Measurements from ENCODE around the gene RICTOR.
A peak's percentile ranks its signal among the peaks of the same experiment; 100 is the strongest.

RICTOR gene

DNA sequence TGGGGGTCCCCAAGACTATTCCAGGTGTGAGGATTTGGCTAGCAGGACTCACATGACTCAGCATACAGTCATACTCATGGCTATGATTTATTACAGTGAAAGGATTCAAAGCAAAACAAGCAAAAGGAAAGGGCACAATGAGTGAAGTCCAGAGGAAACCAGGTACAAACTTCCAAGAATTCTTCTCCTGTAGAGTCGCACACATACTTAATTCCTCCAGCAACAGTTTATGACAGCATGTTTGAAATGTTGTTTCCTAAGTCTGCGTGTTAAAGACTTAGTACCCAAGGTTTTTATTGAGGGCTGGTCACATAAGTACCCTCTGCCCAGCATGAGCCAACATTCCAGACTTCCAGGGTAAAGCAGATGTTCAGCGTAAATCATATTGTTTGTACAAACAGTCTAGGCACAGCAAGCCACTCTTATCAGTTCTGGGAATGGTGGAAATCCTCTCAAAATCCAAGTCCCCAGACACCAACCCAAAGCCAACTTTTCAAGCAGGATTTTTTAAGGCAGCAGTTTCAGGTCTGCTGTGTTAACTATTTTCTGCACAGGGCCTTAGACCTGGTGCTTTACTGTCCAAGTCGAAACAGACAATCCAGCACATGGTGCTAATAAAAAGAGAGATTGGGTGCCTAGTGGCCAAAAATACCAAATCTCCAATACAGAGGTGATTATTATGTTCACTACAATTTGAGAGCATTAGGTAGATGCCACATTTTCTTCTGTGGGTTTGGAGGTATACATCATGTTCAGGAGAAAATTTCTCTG, 18.6 kb upstream of the RICTOR start (continued):
- TF ChIP-seq ZNF335 (tag by site-specific recombination; conservative IDR thresholded peaks at IDR 0.05) (peak; percentile 64), ZSCAN23 (tag by site-specific recombination; IDR thresholded peaks at IDR 0.05) (no peak), PRDM1 (tag by site-specific recombination; IDR thresholded peaks at IDR 0.05) (0 out of 2 replicates have a peak, but pooled peaks have one; percentile 35), ZFP69B (tag by site-specific recombination; IDR thresholded peaks at IDR 0.05) (no peak), ZNF366 (tag by site-specific recombination; conservative IDR thresholded peaks at IDR 0.05) (0 out of 2 replicates have a peak, but pooled peaks have one; percentile 16), SP7 (tag by site-specific recombination; IDR thresholded peaks at IDR 0.05) (0 out of 2 replicates have a peak, but pooled peaks have one; percentile 22), ZNF202 (tag by site-specific recombination; IDR thresholded peaks at IDR 0.05; ENCODE audit: borderline replicate concordance) (no peak), ZBTB8A (tag by site-specific recombination; IDR thresholded peaks at IDR 0.05) (peak; percentile 32; the same call in 1 of the 2 replicates), ZNF433 (tag by site-specific recombination; IDR thresholded peaks at IDR 0.05; ENCODE audit: low read depth) (no peak), ZSCAN16 (tag by site-specific recombination; IDR thresholded peaks at IDR 0.05) (no peak), ZEB2 (tag by site-specific recombination; IDR thresholded peaks at IDR 0.05) (0 out of 2 replicates have a peak, but pooled peaks have one; percentile 14), FEZF1 (tag by site-specific recombination; IDR thresholded peaks at IDR 0.05) (peak; percentile 50; the same call in 1 of the 2 replicates)
- TF ChIP-seq, protein P1, sequence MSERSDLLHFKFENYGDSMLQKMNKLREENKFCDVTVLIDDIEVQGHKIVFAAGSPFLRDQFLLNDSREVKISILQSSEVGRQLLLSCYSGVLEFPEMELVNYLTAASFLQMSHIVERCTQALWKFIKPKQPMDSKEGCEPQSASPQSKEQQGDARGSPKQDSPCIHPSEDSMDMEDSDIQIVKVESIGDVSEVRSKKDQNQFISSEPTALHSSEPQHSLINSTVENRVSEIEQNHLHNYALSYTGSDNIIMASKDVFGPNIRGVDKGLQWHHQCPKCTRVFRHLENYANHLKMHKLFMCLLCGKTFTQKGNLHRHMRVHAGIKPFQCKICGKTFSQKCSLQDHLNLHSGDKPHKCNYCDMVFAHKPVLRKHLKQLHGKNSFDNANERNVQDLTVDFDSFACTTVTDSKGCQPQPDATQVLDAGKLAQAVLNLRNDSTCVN (tag by site-specific recombination; optimal IDR thresholded peaks at IDR 0.05) = no peak
- TF ChIP-seq, protein P2, sequence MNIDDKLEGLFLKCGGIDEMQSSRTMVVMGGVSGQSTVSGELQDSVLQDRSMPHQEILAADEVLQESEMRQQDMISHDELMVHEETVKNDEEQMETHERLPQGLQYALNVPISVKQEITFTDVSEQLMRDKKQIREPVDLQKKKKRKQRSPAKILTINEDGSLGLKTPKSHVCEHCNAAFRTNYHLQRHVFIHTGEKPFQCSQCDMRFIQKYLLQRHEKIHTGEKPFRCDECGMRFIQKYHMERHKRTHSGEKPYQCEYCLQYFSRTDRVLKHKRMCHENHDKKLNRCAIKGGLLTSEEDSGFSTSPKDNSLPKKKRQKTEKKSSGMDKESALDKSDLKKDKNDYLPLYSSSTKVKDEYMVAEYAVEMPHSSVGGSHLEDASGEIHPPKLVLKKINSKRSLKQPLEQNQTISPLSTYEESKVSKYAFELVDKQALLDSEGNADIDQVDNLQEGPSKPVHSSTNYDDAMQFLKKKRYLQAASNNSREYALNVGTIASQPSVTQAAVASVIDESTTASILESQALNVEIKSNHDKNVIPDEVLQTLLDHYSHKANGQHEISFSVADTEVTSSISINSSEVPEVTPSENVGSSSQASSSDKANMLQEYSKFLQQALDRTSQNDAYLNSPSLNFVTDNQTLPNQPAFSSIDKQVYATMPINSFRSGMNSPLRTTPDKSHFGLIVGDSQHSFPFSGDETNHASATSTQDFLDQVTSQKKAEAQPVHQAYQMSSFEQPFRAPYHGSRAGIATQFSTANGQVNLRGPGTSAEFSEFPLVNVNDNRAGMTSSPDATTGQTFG (tag by site-specific recombination; IDR thresholded peaks at IDR 0.05; ENCODE audit: borderline replicate concordance) = no peak
- TF ChIP-seq, protein P3, sequence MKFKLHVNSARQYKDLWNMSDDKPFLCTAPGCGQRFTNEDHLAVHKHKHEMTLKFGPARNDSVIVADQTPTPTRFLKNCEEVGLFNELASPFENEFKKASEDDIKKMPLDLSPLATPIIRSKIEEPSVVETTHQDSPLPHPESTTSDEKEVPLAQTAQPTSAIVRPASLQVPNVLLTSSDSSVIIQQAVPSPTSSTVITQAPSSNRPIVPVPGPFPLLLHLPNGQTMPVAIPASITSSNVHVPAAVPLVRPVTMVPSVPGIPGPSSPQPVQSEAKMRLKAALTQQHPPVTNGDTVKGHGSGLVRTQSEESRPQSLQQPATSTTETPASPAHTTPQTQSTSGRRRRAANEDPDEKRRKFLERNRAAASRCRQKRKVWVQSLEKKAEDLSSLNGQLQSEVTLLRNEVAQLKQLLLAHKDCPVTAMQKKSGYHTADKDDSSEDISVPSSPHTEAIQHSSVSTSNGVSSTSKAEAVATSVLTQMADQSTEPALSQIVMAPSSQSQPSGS (tag by site-specific recombination; IDR thresholded peaks at IDR 0.05; ENCODE audit: low read depth) = no peak

DNA sequence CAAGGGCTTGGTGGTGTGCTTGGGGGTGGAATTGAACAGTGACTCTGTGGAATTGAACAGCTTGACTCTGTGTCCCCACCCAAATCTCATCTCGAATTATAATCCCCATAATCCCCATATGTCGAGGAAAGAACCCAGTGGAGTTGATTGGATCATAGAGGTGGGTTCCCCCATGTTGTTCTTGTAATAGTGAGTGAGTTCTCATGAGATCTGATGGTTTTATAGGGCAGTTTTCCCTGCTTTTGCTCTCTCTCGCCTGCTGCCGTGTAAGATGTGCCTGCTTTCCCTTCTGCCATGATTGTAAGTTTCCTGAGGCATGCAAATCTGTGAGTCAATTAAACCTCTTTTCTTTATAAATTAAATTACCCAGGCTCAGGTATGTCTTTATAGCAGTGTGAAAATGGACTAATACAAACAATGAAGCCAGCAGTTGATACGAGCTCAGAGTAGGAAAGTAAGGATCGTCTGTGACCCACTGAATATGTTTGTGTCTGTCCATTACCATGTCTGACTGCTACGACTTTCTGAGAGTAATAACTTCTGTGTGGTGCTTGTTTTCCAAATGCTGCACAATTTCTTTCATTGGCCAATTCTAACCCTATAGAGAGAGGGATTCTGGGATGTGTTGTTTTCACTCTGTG, 17.9 kb upstream of the RICTOR start:
- CTCF ChIA-PET = interaction anchor here (4.1 kb wide), 1 partner anchor 12 kb away, joined by 46 read pairs; no protein-coding TSS in a partner anchor
- POLR2A ChIA-PET = no interaction called here

More for the DNA sequence above, 17.9 kb upstream of the RICTOR start:
- no peaks in the 10 kb centered on the region for H3K9me3 ChIP-seq (ENCODE audit: control insufficient read depth, insufficient read depth, low read depth, low read length)
- no peaks in the 10 kb centered on the region for H3K36me3 ChIP-seq (ENCODE audit: control insufficient read depth in 2 of 2, insufficient read depth in 1 of 2, low read length in 2 of 2)
- TF ChIP-seq ZNF624 (tag by site-specific recombination; IDR thresholded peaks at IDR 0.05) (0 out of 2 replicates have a peak, but pooled peaks have one; percentile 8), IKZF3 (tag by site-specific recombination; IDR thresholded peaks at IDR 0.05) (no peak), SETDB1 (IDR thresholded peaks at IDR 0.05; ENCODE audit: insufficient read length, low read length) (peak; percentile 61), ZNF596 (tag by site-specific recombination; IDR thresholded peaks at IDR 0.05) (no peak), ZNF768 (tag by site-specific recombination; IDR thresholded peaks at IDR 0.05) (no peak), MZF1 (tag by site-specific recombination; IDR thresholded peaks at IDR 0.05; ENCODE audit: borderline replicate concordance) (peak; percentile 81), GLIS1 (tag by site-specific recombination; IDR thresholded peaks at IDR 0.05) (no peak)
- TF ChIP-seq, protein P4, sequence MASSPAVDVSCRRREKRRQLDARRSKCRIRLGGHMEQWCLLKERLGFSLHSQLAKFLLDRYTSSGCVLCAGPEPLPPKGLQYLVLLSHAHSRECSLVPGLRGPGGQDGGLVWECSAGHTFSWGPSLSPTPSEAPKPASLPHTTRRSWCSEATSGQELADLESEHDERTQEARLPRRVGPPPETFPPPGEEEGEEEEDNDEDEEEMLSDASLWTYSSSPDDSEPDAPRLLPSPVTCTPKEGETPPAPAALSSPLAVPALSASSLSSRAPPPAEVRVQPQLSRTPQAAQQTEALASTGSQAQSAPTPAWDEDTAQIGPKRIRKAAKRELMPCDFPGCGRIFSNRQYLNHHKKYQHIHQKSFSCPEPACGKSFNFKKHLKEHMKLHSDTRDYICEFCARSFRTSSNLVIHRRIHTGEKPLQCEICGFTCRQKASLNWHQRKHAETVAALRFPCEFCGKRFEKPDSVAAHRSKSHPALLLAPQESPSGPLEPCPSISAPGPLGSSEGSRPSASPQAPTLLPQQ (tag by site-specific recombination; IDR thresholded peaks at IDR 0.05) = no peak
- no peak overlapping the region; the same call in 1 of the 2 replicates for H3K27ac ChIP-seq (ENCODE audit: extremely low read depth, low read depth, low read length)
- no peaks in the 10 kb centered on the region; the same call in 1 of the 2 replicates for H3K4me1 ChIP-seq (ENCODE audit: control insufficient read depth, insufficient read depth, low read length)
- H3K4me3 ChIP-seq (ENCODE audit: low read depth, low read length) = no peak overlapping the region
